NCI-H146 treated with DMSO at 0.1 percent for 48 hours (cell line): ENCODE measurements around the gene NUSAP1.
A peak's percentile ranks its signal among the peaks of the same experiment; 100 is the strongest.
"Not testable (repeated sequence)": the region's sequence is repeated elsewhere in the genome, so short reads cannot be mapped to it uniquely, and the experiment has no call there.

Experiments
- DNase-seq: peaks from one replicate; lab custom pipeline; 2025; ENCODE audit not compliant: unreplicated experiment; lab: John Stamatoyannopoulos, UW

Gene NUSAP1

DNA sequence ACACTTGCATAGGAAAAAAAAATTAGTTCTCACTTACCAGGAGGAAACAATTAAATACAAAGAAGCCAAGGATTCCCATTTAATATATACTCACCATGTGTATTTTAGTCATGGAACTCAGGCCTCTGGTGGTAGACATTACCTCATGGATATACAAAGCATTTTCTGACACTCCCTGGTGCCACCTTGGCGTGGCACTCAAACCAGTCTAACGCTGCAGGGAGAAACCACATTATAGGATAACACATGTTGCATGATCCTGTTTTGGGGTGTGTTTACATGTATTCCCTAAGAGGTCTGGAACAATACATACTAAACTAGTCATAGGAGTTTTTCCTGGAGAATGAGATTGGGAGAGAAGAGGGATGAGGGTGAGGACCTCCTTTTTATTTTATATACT lies 78.3 kb downstream of the NUSAP1 start:
- DNase-seq = no peak

DNA sequence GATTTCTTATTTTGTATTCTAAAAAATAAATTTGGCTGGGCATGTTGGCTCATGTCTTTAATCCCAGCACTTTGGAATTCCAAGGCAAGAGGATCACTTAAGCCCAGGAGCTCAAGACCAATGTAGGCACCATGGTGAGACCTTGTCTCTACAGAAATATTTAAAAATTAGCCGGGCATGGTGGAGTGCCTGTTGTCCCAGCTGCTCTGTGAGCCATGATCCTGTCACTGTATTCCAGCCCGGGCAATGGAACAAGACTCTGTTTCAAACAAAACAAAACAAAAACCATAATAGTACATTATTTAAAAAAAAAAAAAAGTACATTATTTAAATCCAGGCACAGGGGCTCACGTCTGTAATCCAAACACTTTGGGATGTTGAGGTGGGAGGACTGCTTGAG lies 78.8 kb downstream of the NUSAP1 start:
- DNase-seq = no peak

GRCh38 chr15:41416128-41416741 lies 83.6 kb downstream of the NUSAP1 start:
- no peak for DNase-seq

DNA sequence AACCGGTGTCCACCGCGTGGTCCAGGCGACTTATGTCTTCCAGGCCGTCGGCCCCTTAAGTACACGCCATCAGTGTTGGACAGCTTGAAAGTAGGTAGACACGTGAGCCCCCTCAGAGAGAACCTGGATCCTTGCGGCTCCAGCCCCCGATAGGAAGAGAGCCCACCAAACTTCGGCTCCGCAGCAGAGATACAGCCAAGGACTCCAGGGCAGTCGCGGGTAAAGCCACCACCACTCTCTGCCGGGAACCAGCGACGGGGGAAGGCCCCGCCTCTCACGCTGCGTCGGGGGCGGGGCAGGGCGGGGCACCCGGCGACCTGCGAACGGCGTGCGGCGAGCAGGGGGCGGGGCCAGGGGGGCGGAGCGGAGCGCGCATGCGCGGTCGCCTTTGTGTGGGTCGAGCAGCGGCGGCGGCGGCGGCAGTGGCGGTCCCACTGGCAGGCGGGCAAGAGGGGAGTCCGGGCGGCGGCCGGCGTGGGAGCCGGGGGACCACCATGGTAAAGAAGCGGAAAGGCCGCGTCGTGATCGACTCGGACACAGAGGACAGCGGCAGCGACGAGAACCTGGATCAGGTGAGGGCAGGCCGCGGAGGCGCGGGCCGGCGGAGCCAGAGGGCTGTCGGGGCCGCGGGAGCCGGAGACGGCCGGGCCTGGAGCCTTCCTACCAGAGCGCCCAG lies 84.2 kb downstream of the NUSAP1 start, which contains the start of gene RTF1:
RTF1 (plus strand) TSS at position 354 of the 676 bp plus-strand sequence; CDS start at position 375, 21 bp downstream.
- peak; percentile 43 for DNase-seq

DNA sequence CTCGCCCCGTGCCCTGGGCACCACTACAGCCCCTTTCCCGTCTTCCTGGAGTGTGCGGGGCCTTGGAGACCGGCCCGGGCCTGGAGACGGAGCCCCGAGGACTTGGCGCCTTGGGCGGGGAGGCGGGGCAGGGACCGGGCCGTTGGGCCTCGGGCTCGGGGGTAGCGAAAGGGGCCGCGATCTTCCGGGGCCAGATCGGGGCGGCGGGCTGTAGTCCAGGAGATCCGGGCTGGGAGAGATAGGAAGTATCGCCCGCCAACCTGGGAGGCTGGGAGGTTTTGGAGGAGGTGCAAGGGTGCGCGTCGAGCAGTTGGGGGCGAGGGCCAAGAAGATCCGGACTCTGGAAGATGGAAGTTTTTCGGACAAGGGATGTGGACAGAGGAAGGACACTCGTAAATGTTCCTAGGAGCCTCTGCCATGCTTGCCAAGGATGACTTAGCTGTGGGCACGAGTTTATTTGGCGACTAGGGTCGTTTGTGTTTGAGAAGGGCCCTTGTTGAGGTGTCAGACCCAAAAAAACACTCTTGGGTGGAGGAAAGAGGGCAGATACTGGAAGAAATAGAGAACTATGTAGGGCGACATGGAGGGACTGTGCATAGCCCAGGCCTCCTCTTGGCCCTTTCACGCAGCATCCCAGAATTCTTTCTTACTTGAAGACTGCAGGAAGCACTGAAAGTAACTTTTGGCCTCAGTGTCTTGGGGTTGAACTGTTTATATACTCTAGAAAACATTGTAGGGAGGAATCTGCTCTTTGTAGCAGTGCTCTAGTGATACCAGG lies 84.9 kb downstream of the NUSAP1 start:
- no peak for DNase-seq

DNA sequence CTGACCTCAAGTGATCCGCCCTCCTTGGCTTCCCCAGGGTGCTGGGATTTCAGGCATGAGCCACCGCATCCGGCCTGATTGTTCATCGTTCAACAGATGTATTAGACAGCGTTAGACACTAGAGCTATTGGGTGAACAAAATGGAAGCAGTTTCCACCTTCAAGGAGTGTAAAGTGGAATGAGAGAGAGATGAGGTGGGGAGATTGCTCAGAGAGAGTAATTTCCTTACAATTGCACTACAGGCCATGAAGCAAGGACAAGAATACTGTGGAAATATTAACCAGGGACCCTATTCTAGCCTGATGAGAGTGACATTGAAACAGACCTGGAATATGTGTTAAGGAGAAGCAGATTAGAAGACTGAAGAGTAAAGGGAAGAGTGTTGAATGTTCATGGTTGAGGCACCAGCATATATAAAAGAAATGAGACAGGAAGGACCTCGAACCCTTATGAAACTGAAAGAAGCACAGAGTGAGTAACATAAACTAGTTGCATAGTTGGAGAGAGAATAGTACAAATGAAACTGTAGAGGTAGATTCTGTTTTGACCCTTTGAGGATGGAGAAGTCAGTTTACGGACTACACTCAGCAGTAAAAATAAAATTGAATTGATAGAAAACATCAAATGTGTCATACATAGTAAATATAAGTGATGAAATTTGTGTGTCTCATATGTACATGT lies 91.4 kb downstream of the NUSAP1 start:
- no peak for DNase-seq

DNA sequence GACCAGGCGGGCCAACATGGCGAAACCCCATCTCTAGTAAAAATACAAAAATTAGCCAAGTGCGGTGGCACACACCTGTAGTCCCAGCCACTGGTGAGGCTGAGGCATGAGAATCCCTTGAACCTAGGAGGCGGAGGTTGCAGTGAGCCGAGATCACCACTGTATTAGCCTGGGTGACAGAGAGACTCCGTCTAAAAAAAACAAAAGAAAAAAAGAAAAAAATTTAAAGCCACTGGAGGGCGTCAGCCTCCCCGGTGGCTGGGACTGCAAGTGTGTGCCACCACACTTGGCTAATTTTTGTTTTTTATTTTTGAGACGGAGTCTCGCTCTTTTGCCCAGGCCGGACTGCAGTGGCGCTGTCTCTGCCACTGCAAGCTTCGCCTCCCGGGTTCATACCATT lies 92.1 kb downstream of the NUSAP1 start:
- no peak for DNase-seq

- DNase-seq = not testable (repeated sequence)
Measured at GRCh38 chr15:41425907-41426306, 93.2 kb downstream of the NUSAP1 start.

DNA sequence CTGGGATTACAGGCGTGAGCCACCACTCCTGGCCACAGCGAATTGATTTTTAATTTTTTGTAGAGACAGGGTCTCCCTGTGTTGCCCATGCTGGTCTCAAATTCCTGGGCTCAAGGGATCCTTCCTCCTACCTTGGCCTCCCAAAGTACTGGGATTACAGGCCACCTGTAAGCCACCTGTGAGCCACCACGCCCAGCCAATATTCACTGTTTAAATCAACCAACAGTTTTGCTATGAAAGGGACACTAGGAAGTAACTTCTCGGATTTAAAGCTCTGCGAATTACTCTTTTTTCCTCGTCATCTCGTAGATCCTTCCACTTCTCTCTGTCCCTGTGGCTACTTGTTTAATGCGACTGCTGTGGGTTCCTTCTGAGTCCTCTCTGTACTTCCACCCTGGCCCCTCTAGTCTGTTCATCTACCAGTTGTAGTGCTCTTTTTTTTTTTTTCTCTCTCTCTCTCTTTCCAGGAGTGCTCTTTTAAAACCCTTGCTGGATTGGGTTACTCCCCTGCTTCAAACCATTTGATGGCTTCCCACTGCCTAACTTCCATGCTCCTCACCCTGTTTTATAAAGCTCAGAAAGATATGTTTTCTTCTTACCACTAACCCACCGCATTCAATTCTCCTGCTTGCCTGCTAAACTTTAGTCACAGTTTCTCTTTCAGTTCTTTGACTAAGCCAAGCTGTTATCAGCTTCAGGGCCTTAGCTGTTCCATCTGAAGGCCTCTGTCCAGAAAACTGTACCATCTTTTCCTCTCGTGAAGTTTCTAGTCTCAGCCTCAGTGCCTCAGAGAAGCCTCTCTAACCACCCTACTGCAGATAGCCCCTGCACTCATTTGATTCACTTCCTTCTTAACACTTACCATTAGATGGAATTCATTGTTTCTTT lies 96.6 kb downstream of the NUSAP1 start:
- no peak for DNase-seq
